ENCODE measurements around the gene TAS2R1. TPM values are rescaled to one million over a fixed set of nuclear protein-coding genes. Genes with fewer than 3 reads are reported as not detected.

TAS2R1 gene
- total and polyA plus RNA-seq, 7 donors: not detected

GRCh38 chr5:9642621-9643020, 12.5 kb upstream of the TAS2R1 start:
- Histone ChIP-seq H3K27ac (no peak overlapping the region), H3K27me3 (no peaks in the 10 kb centered on the region), H3K4me1 (no peaks in the 10 kb centered on the region), H3K4me3 (no peak overlapping the region), H3K36me3 (no peaks in the 10 kb centered on the region), H3K9me3 (peaks cover 0 to 5% (median 0%) of the 10 kb centered on the region in 4 donors)
- WGBS, 2 donors: 42 to 62% methylated on average over 2 of the region's 2 CpGs
- no peak for DNase-seq
- intact Hi-C loops (cut with DNase I): no loop called here
- no peak for TF ChIP-seq CTCF (IDR thresholded peaks at IDR 0.05)
- TF ChIP-seq EP300 (IDR thresholded peaks at IDR 0.05): no peak
- no peak for TF ChIP-seq POLR2A (IDR thresholded peaks at IDR 0.05)
- no peak for TF ChIP-seq POLR2AphosphoS5 (IDR thresholded peaks at IDR 0.05)

GRCh38 chr5:9641806-9642355, 11.7 kb upstream of the TAS2R1 start:
- H3K4me1 ChIP-seq: no peaks in the 10 kb centered on the region
- H3K4me3 ChIP-seq: no peak overlapping the region
- TF ChIP-seq POLR2AphosphoS5 (IDR thresholded peaks at IDR 0.05) (no peak), EP300 (IDR thresholded peaks at IDR 0.05) (no peak), CTCF (IDR thresholded peaks at IDR 0.05) (no peak), POLR2A (IDR thresholded peaks at IDR 0.05) (no peak)
- intact Hi-C loops (cut with DNase I): no loop called here
- peaks cover 0 to 5% (median 0%) of the 10 kb centered on the region in 4 donors for H3K9me3 ChIP-seq
- no peak overlapping the region for H3K27ac ChIP-seq
- no peak for DNase-seq
- H3K27me3 ChIP-seq: no peaks in the 10 kb centered on the region
- H3K36me3 ChIP-seq: no peaks in the 10 kb centered on the region
- WGBS, 2 donors: 87 to 89% methylated on average over 7 of the region's 7 CpGs

GRCh38 chr5:9632495-9632894, 2.3 kb upstream of the TAS2R1 start:
- WGBS, 2 donors: 82 to 87% methylated on average over 2 of the region's 2 CpGs
- TF ChIP-seq POLR2AphosphoS5 (IDR thresholded peaks at IDR 0.05) (no peak), POLR2A (IDR thresholded peaks at IDR 0.05) (no peak), EP300 (IDR thresholded peaks at IDR 0.05) (no peak), CTCF (IDR thresholded peaks at IDR 0.05) (no peak)
- Histone ChIP-seq H3K36me3 (no peaks in the 10 kb centered on the region), H3K4me3 (no peak overlapping the region), H3K9me3 (peaks cover 0 to 3% (median 0%) of the 10 kb centered on the region in 4 donors), H3K27me3 (no peaks in the 10 kb centered on the region), H3K4me1 (no peaks in the 10 kb centered on the region), H3K27ac (no peak overlapping the region)
- intact Hi-C loops (cut with DNase I): no loop called here
- no peak for DNase-seq

- no peak overlapping the region for H3K4me3 ChIP-seq
- intact Hi-C loops (cut with DNase I): no loop called here
- no peaks in the 10 kb centered on the region for H3K9me3 ChIP-seq
- H3K27ac ChIP-seq: no peak overlapping the region
- TF ChIP-seq POLR2AphosphoS5 (IDR thresholded peaks at IDR 0.05): no peak
- TF ChIP-seq EP300 (IDR thresholded peaks at IDR 0.05): no peak
- TF ChIP-seq POLR2A (IDR thresholded peaks at IDR 0.05): no peak
- TF ChIP-seq CTCF (IDR thresholded peaks at IDR 0.05): no peak
- DNase-seq: no peak
- H3K4me1 ChIP-seq: peaks cover 0 to 9% (median 3%) of the 10 kb centered on the region in 4 donors
- H3K36me3 ChIP-seq: no peaks in the 10 kb centered on the region
- no peaks in the 10 kb centered on the region for H3K27me3 ChIP-seq
- WGBS, 2 donors: 67 to 90% methylated on average over 5 of the region's 5 CpGs
Measured at GRCh38 chr5:9627541-9627940, 2.6 kb downstream of the TAS2R1 start.

GRCh38 chr5:9626955-9627354, 3.2 kb downstream of the TAS2R1 start:
- DNase-seq: no peak
- 81 to 92% methylated on average over 6 of the region's 6 CpGs for whole genome bisulfite sequencing, 2 donors
- intact Hi-C loops (cut with DNase I): no loop called here
- Histone ChIP-seq H3K27me3 (no peaks in the 10 kb centered on the region), H3K9me3 (no peaks in the 10 kb centered on the region), H3K4me1 (peaks cover 0 to 11% (median 3%) of the 10 kb centered on the region in 4 donors), H3K27ac (no peak overlapping the region), H3K4me3 (no peak overlapping the region), H3K36me3 (no peaks in the 10 kb centered on the region)
- TF ChIP-seq EP300 (IDR thresholded peaks at IDR 0.05) (no peak), POLR2AphosphoS5 (IDR thresholded peaks at IDR 0.05) (no peak), POLR2A (IDR thresholded peaks at IDR 0.05) (no peak), CTCF (IDR thresholded peaks at IDR 0.05) (no peak)

Measured in sigmoid colon (tissue), 7 donors.